ENCODE results near the gene NUDT8. TPM values are rescaled to one million over a fixed set of nuclear protein-coding genes. Genes with fewer than 3 reads are reported as not detected.
"Not testable (repeated sequence)": the region's sequence is repeated elsewhere in the genome, so short reads cannot be mapped to it uniquely, and the experiment has no call there.

The NUDT8 gene
- total and polyA plus RNA-seq, 4 donors = 4.1 to 9.5 (median 5.7) TPM

DNA sequence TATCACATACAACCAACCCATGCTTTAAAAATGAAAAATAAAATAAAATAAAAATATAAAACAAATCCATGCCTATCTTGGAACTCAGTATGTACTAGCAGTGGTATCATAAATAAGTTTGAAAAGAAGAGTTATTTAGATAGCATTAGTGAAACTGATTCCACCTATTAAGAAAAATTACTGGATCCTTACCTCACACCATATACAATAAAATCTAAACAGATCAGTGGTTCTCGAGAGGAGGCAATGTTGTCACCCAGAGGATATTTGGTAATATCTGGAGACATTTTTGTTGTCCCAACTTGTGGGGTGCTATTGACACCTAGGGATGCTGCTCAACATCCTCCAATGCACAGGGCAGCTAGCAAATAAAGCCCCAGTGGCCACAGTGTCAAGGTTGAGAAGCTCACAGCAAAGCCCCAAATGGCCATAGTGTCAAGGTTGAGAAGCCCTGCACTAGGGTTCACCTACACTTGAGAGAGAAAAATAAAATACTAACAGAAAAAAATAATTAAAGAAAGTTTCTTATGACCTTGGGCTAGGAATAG, 32.9 kb downstream of the NUDT8 start:
- DNase-seq (no peak), ATAC-seq (ENCODE audit: low FRiP score) (no peak)
- WGBS, 2 donors = 86 to 94% methylated on average over 1 of the region's 1 CpG
- Histone ChIP-seq H3K4me3 (ENCODE audit: low read length in 2 of 2) (no peak overlapping the region), H3K27me3 (ENCODE audit: control insufficient read depth in 1 of 2, insufficient read depth in 2 of 2, low read length in 1 of 2) (no peaks in the 10 kb centered on the region), H3K9me3 (ENCODE audit: control insufficient read depth, low read length) (no peaks in the 10 kb centered on the region), H3K4me1 (ENCODE audit: control insufficient read depth in 1 of 2, insufficient read depth in 2 of 2, low read length in 2 of 2) (no peaks in the 10 kb centered on the region), H3K27ac (ENCODE audit: low read depth in 1 of 2, low read length in 2 of 2) (no peak overlapping the region), H3K36me3 (ENCODE audit: control insufficient read depth in 1 of 2, insufficient read depth in 2 of 2, low read length in 1 of 2) (no peaks in the 10 kb centered on the region)
- intact Hi-C loops (cut with DNase I) = no loop called here

DNA sequence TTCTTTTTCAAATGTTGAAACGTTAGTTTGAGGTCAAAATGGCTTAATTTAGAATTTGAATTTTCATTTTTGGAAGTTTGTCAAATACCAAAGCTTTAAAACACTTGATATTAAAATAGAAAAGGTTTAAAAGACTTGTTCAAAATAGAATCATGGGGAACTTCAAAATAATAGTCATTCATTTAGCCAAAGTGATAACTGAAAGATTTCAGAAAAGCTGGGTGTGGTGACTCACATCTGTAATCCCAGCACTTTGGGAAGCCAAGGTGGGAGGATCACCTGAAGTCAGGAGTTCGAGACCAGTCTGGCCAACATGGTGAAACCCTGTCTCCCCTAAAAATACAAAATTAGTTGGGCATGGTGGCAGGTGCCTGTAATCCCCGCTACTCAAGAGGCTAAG, 35.3 kb downstream of the NUDT8 start:
- Histone ChIP-seq H3K4me3 (ENCODE audit: low read length in 2 of 2) (no peak overlapping the region), H3K36me3 (ENCODE audit: control insufficient read depth in 1 of 2, insufficient read depth in 2 of 2, low read length in 1 of 2) (no peaks in the 10 kb centered on the region), H3K4me1 (ENCODE audit: control insufficient read depth in 1 of 2, insufficient read depth in 2 of 2, low read length in 2 of 2) (no peaks in the 10 kb centered on the region), H3K27me3 (ENCODE audit: control insufficient read depth in 1 of 2, insufficient read depth in 2 of 2, low read length in 1 of 2) (no peaks in the 10 kb centered on the region), H3K27ac (ENCODE audit: low read depth in 1 of 2, low read length in 2 of 2) (peak overlapping the region in 1 of 2 donors; percentile 26), H3K9me3 (ENCODE audit: control insufficient read depth, low read length) (no peaks in the 10 kb centered on the region)
- intact Hi-C loops (cut with DNase I) = no loop called here
- DNase-seq (no peak), ATAC-seq (ENCODE audit: low FRiP score) (no peak)
- 51% methylated on average over 3 of the region's 3 CpGs for WGBS, 2 donors

DNA sequence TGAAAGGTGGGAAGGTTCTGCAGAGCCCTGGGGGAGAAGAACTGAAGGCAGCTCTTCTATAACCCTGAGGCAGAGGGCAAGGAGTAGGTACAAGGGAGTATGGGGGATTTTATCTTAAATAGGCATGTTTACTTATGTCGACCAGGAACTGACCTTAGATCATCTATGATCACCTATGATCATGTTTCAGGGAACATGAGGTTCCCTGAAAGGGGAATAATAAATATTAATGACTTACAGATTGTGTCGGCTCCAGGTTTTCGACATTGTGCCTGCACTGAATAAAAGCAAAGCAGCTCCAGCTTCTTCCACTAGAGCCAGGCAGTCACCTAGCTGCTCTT, 36.2 kb downstream of the NUDT8 start:
- no peak overlapping the region for H3K4me3 ChIP-seq (ENCODE audit: low read length in 2 of 2)
- H3K27me3 ChIP-seq (ENCODE audit: control insufficient read depth in 1 of 2, insufficient read depth in 2 of 2, low read length in 1 of 2) = no peaks in the 10 kb centered on the region
- no peaks in the 10 kb centered on the region for H3K9me3 ChIP-seq (ENCODE audit: control insufficient read depth, low read length)
- ATAC-seq (ENCODE audit: low FRiP score) (no peak), DNase-seq (no peak)
- peak overlapping the region; percentile 82 to 91 for H3K27ac ChIP-seq (ENCODE audit: low read depth in 1 of 2, low read length in 2 of 2)
- no peaks in the 10 kb centered on the region for H3K36me3 ChIP-seq (ENCODE audit: control insufficient read depth in 1 of 2, insufficient read depth in 2 of 2, low read length in 1 of 2)
- 27 to 33% methylated on average over 3 of the region's 3 CpGs for WGBS, 2 donors
- H3K4me1 ChIP-seq (ENCODE audit: control insufficient read depth in 1 of 2, insufficient read depth in 2 of 2, low read length in 2 of 2) = no peaks in the 10 kb centered on the region
- intact Hi-C loops (cut with DNase I) = no loop called here

DNA sequence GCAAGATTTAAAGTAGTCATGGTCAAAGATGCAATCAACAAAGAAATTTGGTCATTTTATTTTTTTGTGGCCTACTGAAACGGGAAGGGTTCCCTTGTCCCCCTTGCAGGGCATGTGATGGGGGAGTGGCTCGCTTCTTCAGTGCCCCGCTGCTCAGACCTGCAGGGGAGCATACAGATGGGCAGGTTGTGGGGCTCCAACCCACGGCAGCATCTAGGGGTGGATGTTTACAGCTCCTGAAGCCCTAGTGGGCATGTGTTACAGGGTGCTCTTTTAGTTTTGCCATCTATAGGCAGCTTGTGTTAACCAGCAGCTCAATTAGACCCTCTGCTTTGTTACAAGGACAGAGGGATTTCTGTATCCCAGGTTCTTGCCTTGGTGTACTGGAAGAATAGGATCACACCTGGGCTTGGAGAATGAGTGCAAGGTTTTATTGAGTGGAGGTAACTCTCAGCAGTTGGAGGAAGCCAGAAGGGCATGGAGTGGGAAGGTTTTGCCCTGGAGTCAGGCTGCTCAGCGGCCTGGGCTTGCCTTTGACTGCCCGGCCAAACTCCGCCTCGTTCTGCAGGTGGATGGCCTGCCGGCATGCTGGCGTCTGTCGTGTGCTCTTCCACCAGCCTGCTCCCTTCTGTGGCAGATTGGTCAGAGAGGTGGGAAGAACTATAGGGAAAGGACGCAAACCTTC, 36.7 kb downstream of the NUDT8 start:
- DNase-seq (no peak), ATAC-seq (ENCODE audit: low FRiP score) (no peak)
- H3K9me3 ChIP-seq (ENCODE audit: control insufficient read depth, low read length) = no peaks in the 10 kb centered on the region
- WGBS, 2 donors = 74 to 76% methylated on average over 12 of the region's 12 CpGs
- intact Hi-C loops (cut with DNase I) = no loop called here
- H3K4me1 ChIP-seq (ENCODE audit: control insufficient read depth in 1 of 2, insufficient read depth in 2 of 2, low read length in 2 of 2) = no peaks in the 10 kb centered on the region
- H3K4me3 ChIP-seq (ENCODE audit: low read length in 2 of 2) = no peak overlapping the region
- peak overlapping the region; percentile 58 to 91 for H3K27ac ChIP-seq (ENCODE audit: low read depth in 1 of 2, low read length in 2 of 2)
- H3K36me3 ChIP-seq (ENCODE audit: control insufficient read depth in 1 of 2, insufficient read depth in 2 of 2, low read length in 1 of 2) = no peaks in the 10 kb centered on the region
- no peaks in the 10 kb centered on the region for H3K27me3 ChIP-seq (ENCODE audit: control insufficient read depth in 1 of 2, insufficient read depth in 2 of 2, low read length in 1 of 2)

DNA sequence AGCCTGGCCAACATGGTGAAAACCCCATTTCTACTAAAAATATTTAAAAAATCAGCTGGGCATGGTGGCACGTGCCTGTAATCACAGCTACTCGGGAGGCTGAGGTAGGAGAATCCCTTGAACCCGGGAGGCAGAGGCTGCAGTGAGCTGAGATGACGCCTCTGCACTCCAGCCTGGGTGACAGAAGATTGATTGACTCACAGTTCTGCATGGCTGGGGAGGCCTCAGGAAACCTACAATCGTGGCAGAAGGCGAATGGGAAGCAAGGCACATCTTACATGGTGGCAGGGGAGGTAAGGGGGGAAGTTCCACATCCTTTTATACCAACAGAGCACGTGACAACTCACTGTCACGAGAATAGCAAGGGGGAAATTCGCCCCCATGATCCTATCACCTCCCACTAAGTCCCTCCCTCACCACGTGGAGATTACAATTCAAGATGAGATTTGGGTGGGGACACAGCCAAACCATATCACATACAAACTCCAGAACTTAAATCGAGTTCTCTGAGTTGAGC, 40.8 kb downstream of the NUDT8 start:
- H3K4me3 ChIP-seq (ENCODE audit: low read length in 2 of 2); H3K27ac ChIP-seq (ENCODE audit: low read depth in 1 of 2, low read length in 2 of 2); DNase-seq; H3K27me3 ChIP-seq (ENCODE audit: control insufficient read depth in 1 of 2, insufficient read depth in 2 of 2, low read length in 1 of 2); H3K9me3 ChIP-seq (ENCODE audit: control insufficient read depth, low read length); H3K4me1 ChIP-seq (ENCODE audit: control insufficient read depth in 1 of 2, insufficient read depth in 2 of 2, low read length in 2 of 2); H3K36me3 ChIP-seq (ENCODE audit: control insufficient read depth in 1 of 2, insufficient read depth in 2 of 2, low read length in 1 of 2); ATAC-seq (ENCODE audit: low FRiP score); intact Hi-C loops (cut with DNase I): not testable (repeated sequence)
- 72 to 76% methylated on average over 11 of the region's 11 CpGs for WGBS, 2 donors

DNA sequence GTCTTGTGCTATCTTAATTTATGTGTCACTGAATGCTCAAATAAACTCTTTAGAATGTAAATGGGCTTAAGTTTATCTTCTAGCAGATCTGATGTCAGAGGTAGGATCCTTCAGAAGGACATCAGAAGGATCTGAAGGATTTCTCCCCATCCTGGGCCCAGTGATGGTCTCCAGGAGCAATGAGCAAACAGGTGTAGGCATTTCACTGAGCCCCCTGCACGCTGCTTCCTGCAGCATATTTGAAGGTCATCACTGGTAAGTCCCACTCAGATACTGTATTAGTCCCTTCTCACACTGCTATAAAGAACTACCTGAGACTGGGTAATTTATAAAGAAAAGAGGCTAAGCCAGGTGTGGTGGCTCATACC, 41.6 kb downstream of the NUDT8 start:
- Histone ChIP-seq H3K27me3 (ENCODE audit: control insufficient read depth in 1 of 2, insufficient read depth in 2 of 2, low read length in 1 of 2) (no peaks in the 10 kb centered on the region), H3K4me1 (ENCODE audit: control insufficient read depth in 1 of 2, insufficient read depth in 2 of 2, low read length in 2 of 2) (no peaks in the 10 kb centered on the region), H3K36me3 (ENCODE audit: control insufficient read depth in 1 of 2, insufficient read depth in 2 of 2, low read length in 1 of 2) (peaks cover 0 to 5% of the 10 kb centered on the region in 2 donors), H3K9me3 (ENCODE audit: control insufficient read depth, low read length) (no peaks in the 10 kb centered on the region), H3K4me3 (ENCODE audit: low read length in 2 of 2) (no peak overlapping the region), H3K27ac (ENCODE audit: low read depth in 1 of 2, low read length in 2 of 2) (no peak overlapping the region)
- DNase-seq (no peak), ATAC-seq (ENCODE audit: low FRiP score) (no peak)
- intact Hi-C loops (cut with DNase I) = no loop called here
- WGBS, 2 donors = 94 to 100% methylated on average over 1 of the region's 1 CpG

DNA sequence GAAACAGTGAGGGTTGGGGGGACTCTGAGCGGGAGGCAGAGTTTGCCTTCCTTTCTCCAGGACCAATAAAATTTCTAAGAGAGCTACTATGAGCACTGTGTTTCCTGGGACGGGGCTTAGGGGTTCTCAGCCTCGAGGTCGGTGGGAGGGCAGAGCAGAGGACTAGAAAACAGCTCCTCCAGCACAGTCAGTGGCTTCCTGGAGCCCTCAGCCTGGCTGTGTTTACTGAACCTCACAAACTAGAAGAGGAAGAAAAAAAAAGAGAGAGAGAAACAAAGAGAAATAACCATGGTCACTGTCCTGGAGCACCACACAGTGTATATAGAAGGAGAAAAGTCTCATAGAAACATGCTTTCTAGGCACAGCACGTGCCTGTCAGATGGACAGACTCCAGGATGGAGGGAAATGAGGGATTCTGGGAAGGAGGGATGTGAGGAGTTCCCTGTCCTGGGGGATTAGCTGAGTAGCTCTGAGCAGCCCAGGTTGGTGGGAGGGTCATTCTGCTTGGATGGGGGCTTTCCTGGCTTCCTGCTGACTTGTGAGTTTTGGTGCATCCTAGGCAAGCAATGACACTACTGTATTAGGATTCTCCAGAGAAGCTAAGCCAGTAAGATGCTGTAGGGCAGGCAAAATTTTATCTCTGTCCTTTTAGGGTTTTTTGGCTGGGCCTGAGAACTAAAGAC, 43.0 kb downstream of the NUDT8 start:
- DNase-seq = no peak
- no peaks in the 10 kb centered on the region for H3K27me3 ChIP-seq (ENCODE audit: control insufficient read depth in 1 of 2, insufficient read depth in 2 of 2, low read length in 1 of 2)
- H3K36me3 ChIP-seq (ENCODE audit: control insufficient read depth in 1 of 2, insufficient read depth in 2 of 2, low read length in 1 of 2) = peaks cover 0 to 5% of the 10 kb centered on the region in 2 donors
- no peaks in the 10 kb centered on the region for H3K9me3 ChIP-seq (ENCODE audit: control insufficient read depth, low read length)
- WGBS, 2 donors = 75 to 81% methylated on average over 5 of the region's 5 CpGs
- no peak for ATAC-seq (ENCODE audit: low FRiP score)
- intact Hi-C loops (cut with DNase I) = no loop called here
- no peak overlapping the region for H3K4me3 ChIP-seq (ENCODE audit: low read length in 2 of 2)
- H3K27ac ChIP-seq (ENCODE audit: low read depth in 1 of 2, low read length in 2 of 2) = no peak overlapping the region
- H3K4me1 ChIP-seq (ENCODE audit: control insufficient read depth in 1 of 2, insufficient read depth in 2 of 2, low read length in 2 of 2) = no peaks in the 10 kb centered on the region

DNA sequence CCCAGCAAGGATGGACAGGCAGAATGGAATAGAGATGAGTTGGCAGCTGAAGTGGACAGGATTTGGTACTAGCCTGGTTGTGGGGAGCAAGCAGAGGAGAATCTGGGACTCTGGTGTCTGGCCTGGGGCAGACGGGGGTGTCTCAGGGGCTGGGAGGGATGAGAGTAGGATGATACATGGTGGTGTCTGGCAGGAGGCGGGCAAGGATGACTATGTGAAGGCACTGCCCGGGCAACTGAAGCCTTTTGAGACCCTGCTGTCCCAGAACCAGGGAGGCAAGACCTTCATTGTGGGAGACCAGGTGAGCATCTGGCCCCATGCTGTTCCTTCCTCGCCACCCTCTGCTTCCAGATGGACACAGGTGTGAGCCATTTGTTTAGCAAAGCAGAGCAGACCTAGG, 43.8 kb downstream of the NUDT8 start:
- intact Hi-C loops (cut with DNase I) = no loop called here
- H3K27ac ChIP-seq (ENCODE audit: low read depth in 1 of 2, low read length in 2 of 2) = no peak overlapping the region
- no peaks in the 10 kb centered on the region for H3K4me1 ChIP-seq (ENCODE audit: control insufficient read depth in 1 of 2, insufficient read depth in 2 of 2, low read length in 2 of 2)
- WGBS, 2 donors = 88 to 95% methylated on average over 4 of the region's 4 CpGs
- H3K36me3 ChIP-seq (ENCODE audit: control insufficient read depth in 1 of 2, insufficient read depth in 2 of 2, low read length in 1 of 2) = peaks cover 0 to 5% of the 10 kb centered on the region in 2 donors
- H3K27me3 ChIP-seq (ENCODE audit: control insufficient read depth in 1 of 2, insufficient read depth in 2 of 2, low read length in 1 of 2) = no peaks in the 10 kb centered on the region
- H3K9me3 ChIP-seq (ENCODE audit: control insufficient read depth, low read length) = no peaks in the 10 kb centered on the region
- DNase-seq (no peak), ATAC-seq (ENCODE audit: low FRiP score) (no peak)
- no peak overlapping the region for H3K4me3 ChIP-seq (ENCODE audit: low read length in 2 of 2)
